ENCODE results near the gene SATB2.

Gene SATB2

DNA sequence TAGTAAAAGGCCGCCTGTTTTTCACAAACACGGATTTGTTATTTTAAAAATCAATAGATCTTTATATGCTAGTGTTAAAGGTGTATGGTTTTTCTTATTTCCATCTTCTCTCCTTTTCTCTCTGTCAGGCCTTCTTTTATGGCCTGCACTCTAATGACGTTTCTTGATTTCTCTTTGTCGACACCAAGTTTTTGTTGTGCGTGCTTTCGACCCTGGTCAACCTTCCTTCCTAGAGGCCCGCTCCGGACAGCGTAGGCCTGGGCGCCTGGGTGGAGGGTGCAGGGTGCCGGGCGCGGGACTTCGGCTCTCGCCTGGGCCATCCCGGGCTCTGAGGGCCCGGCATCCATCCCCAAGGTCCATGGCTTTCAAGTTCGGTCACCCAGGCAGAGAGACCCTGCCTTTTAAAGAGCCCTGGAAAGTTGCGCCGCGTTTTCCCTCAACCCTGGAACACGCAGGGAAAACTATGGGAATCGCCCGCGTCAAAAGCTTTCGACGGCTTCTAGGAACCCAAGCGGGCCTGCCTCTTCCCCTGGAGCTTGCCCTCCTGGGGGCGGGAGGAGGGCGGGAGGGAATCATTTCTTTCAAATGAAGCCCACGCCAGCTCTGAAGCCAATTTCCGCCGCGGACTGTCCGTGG is 4.1 kb upstream of the SATB2 start:
- TF ChIP-seq CTCF (IDR thresholded peaks at IDR 0.05; ENCODE audit: borderline replicate concordance, extremely low read depth, low read length, poor library complexity, severe bottlenecking) (no peak), EZH2 (IDR thresholded peaks at IDR 0.05; ENCODE audit: borderline replicate concordance, low read depth, low read length, severe bottlenecking) (no peak)
- no peaks in the 10 kb centered on the region for H4K20me1 ChIP-seq (ENCODE audit: insufficient read depth, low read length)
- ATAC-seq (ENCODE audit: insufficient read depth, low read depth) (no peak), DNase-seq (no peak)
- no peaks in the 10 kb centered on the region for H3K79me2 ChIP-seq (ENCODE audit: insufficient read depth, low read length)
- peaks cover 21% of the 10 kb centered on the region for H3K27me3 ChIP-seq (ENCODE audit: insufficient read depth, low read length, poor library complexity)
- H3K4me3 ChIP-seq (ENCODE audit: low read depth in 1 of 2, low read length in 2 of 2): no peak overlapping the region
- no peak overlapping the region for H3K27ac ChIP-seq (ENCODE audit: low read length)
- H3K36me3 ChIP-seq (ENCODE audit: insufficient read depth, low read length): no peaks in the 10 kb centered on the region
- H3K4me1 ChIP-seq (ENCODE audit: insufficient read depth, low read length): peaks cover 13% of the 10 kb centered on the region; the same call in 1 of the 2 replicates
- H3K4me2 ChIP-seq (ENCODE audit: insufficient read depth, low read length): no peak overlapping the region
- H2AFZ ChIP-seq (ENCODE audit: low read depth, low read length): no peak overlapping the region
- no peaks in the 10 kb centered on the region for H3K9me3 ChIP-seq (ENCODE audit: insufficient read depth, low read length, severe bottlenecking)
- no peak overlapping the region for H3K9ac ChIP-seq (ENCODE audit: low read depth, low read length)

- no peaks in the 10 kb centered on the region for H3K79me2 ChIP-seq (ENCODE audit: insufficient read depth, low read length)
- H3K4me3 ChIP-seq (ENCODE audit: low read depth in 1 of 2, low read length in 2 of 2): no peak overlapping the region
- no peaks in the 10 kb centered on the region for H3K36me3 ChIP-seq (ENCODE audit: insufficient read depth, low read length)
- no peaks in the 10 kb centered on the region for H3K9me3 ChIP-seq (ENCODE audit: insufficient read depth, low read length, severe bottlenecking)
- TF ChIP-seq CTCF (IDR thresholded peaks at IDR 0.05; ENCODE audit: borderline replicate concordance, extremely low read depth, low read length, poor library complexity, severe bottlenecking): no peak
- no peak for TF ChIP-seq EZH2 (IDR thresholded peaks at IDR 0.05; ENCODE audit: borderline replicate concordance, low read depth, low read length, severe bottlenecking)
- no peaks in the 10 kb centered on the region for H4K20me1 ChIP-seq (ENCODE audit: insufficient read depth, low read length)
- H3K4me2 ChIP-seq (ENCODE audit: insufficient read depth, low read length): no peak overlapping the region
- H3K4me1 ChIP-seq (ENCODE audit: insufficient read depth, low read length): peaks cover 13% of the 10 kb centered on the region; the same call in 1 of the 2 replicates
- DNase-seq (no peak), ATAC-seq (ENCODE audit: insufficient read depth, low read depth) (no peak)
- H3K27me3 ChIP-seq (ENCODE audit: insufficient read depth, low read length, poor library complexity): peaks cover 18% of the 10 kb centered on the region
- H2AFZ ChIP-seq (ENCODE audit: low read depth, low read length): no peak overlapping the region
- H3K27ac ChIP-seq (ENCODE audit: low read length): no peak overlapping the region
- H3K9ac ChIP-seq (ENCODE audit: low read depth, low read length): no peak overlapping the region
Observed at GRCh38 chr2:199460846-199461710, 3.3 kb upstream of the SATB2 start.

- no peak for TF ChIP-seq CTCF (IDR thresholded peaks at IDR 0.05; ENCODE audit: borderline replicate concordance, extremely low read depth, low read length, poor library complexity, severe bottlenecking)
- no peak for TF ChIP-seq EZH2 (IDR thresholded peaks at IDR 0.05; ENCODE audit: borderline replicate concordance, low read depth, low read length, severe bottlenecking)
- Histone ChIP-seq H3K36me3 (ENCODE audit: insufficient read depth, low read length) (no peaks in the 10 kb centered on the region), H3K4me2 (ENCODE audit: insufficient read depth, low read length) (peak overlapping the region; percentile 71), H2AFZ (ENCODE audit: low read depth, low read length) (peak overlapping the region; percentile 84), H3K27ac (ENCODE audit: low read length) (no peak overlapping the region), H3K9me3 (ENCODE audit: insufficient read depth, low read length, severe bottlenecking) (no peaks in the 10 kb centered on the region), H4K20me1 (ENCODE audit: insufficient read depth, low read length) (no peaks in the 10 kb centered on the region), H3K4me3 (ENCODE audit: low read depth in 1 of 2, low read length in 2 of 2) (peak overlapping the region in 1 of 2 experiments; percentile 79; a peak in 3 of 4 replicates), H3K4me1 (ENCODE audit: insufficient read depth, low read length) (peaks cover 13% of the 10 kb centered on the region; the same call in 1 of the 2 replicates), H3K27me3 (ENCODE audit: insufficient read depth, low read length, poor library complexity) (peaks cover 15% of the 10 kb centered on the region), H3K79me2 (ENCODE audit: insufficient read depth, low read length) (no peaks in the 10 kb centered on the region), H3K9ac (ENCODE audit: low read depth, low read length) (peak overlapping the region; percentile 60)
- DNase-seq (no peak), ATAC-seq (ENCODE audit: insufficient read depth, low read depth) (no peak)
Observed at GRCh38 chr2:199460101-199460671, 2.4 kb upstream of the SATB2 start.
